Stimulated activated CD4-positive, alpha-beta T cell treated with anti-CD3 and anti-CD28 coated beads, Interleukin-1b, Interleukin-23, amount 100 ng/mL, for 4 hours (primary cell): ENCODE data around the gene CCNJL.
"Not testable (repeated sequence)": the region's sequence is repeated elsewhere in the genome, so short reads cannot be mapped to it uniquely, and the experiment has no call there.

Experiments
- DNase-seq, 2 donors: peaks; one replicate each; pipeline ENCODE4 v3.0.0-alpha.2; 2020; ENCODE audit warnings: low read depth in 2 of 2

The CCNJL gene

GRCh38 chr5:160312134-160312959 lies at the start of gene CCNJL:
TSS of gene CCNJL (minus strand) at chr5:160312564. CDS start at chr5:160311923, 641 bp downstream.
- DNase-seq: no peak

GRCh38 chr5:160361624-160362228 lies 49.4 kb upstream of the CCNJL start:
- no peak for DNase-seq

GRCh38 chr5:160360310-160360709 lies 47.9 kb upstream of the CCNJL start:
- no peak for DNase-seq

GRCh38 chr5:160359816-160360215 lies 47.5 kb upstream of the CCNJL start:
- no peak for DNase-seq

- DNase-seq: no peak
Observed at GRCh38 chr5:160359242-160359641, 46.9 kb upstream of the CCNJL start.

- no peak for DNase-seq
Observed at GRCh38 chr5:160357861-160358411, 45.6 kb upstream of the CCNJL start.

- no peak for DNase-seq
Observed at GRCh38 chr5:160357394-160357793, 45.0 kb upstream of the CCNJL start.

- DNase-seq: no peak
Observed at GRCh38 chr5:160356550-160357347, 44.4 kb upstream of the CCNJL start.

GRCh38 chr5:160354666-160355065 lies 42.3 kb upstream of the CCNJL start:
- DNase-seq: no peak

- no peak for DNase-seq
Observed at GRCh38 chr5:160353379-160353778, 41.0 kb upstream of the CCNJL start.

GRCh38 chr5:160352308-160352707 lies 39.9 kb upstream of the CCNJL start:
- DNase-seq: no peak

- DNase-seq: no peak
Observed at GRCh38 chr5:160349935-160350303, 37.6 kb upstream of the CCNJL start.

- no peak for DNase-seq
Observed at GRCh38 chr5:160349249-160349934, 37.0 kb upstream of the CCNJL start.

GRCh38 chr5:160348080-160348479 lies 35.7 kb upstream of the CCNJL start:
- no peak for DNase-seq

- DNase-seq: no peak
Observed at GRCh38 chr5:160347448-160347847, 35.1 kb upstream of the CCNJL start.

- DNase-seq: no peak
Observed at GRCh38 chr5:160342413-160342941, 30.1 kb upstream of the CCNJL start.

- DNase-seq: no peak
Observed at GRCh38 chr5:160341309-160341870, 29.0 kb upstream of the CCNJL start.

GRCh38 chr5:160340513-160340912 lies 28.1 kb upstream of the CCNJL start:
- DNase-seq: not testable (repeated sequence)

GRCh38 chr5:160339406-160340130 lies 27.2 kb upstream of the CCNJL start:
- DNase-seq: no peak

- not testable (repeated sequence) for DNase-seq
Observed at GRCh38 chr5:160334716-160335115, 22.4 kb upstream of the CCNJL start.
